K562 (cell line): ENCODE measurements around the gene PIP5K1B. TPM values are rescaled to one million over a fixed set of nuclear protein-coding genes. Genes with fewer than 3 reads are reported as not detected.

ENCODE experiments used
- ATAC-seq: fragments of 200-7000 bp; cut with Tn5 transposase; 3 replicates; pipeline ENCODE4 v1.9.1; 2020; ENCODE audit warnings: moderate library complexity
- BruUV-seq: library from RNA; stranded (reverse); fragments of 400-500 nt; replicated peaks from 2 replicates; lab custom pipeline; 2021; lab: Mats Ljungman, UMichigan
- CTCF ChIA-PET: fragments of 300-600 bp; formaldehyde crosslinking; extraction: SDS; loops from one replicate; lab custom pipeline; 2021; ENCODE audit warnings: low intra/inter-chr PET ratio; lab: Yijun Ruan, JAX
- POLR2A ChIA-PET: fragments of 300-600, 350-650 bp; sonication (Branson Sonifier 250); formaldehyde crosslinking; extraction: SDS; loops from one replicate; lab custom pipeline; 2021; ENCODE audit warnings: antibody characterized with exemption, inconsistent platforms; lab: Yijun Ruan, JAX
- DNase-seq, 4 experiments: peaks; one replicate each; pipeline versions ENCODE4 v3.0.0 to v3.0.0-alpha.2; 2011 to 2018; ENCODE audit warnings: low spot score in 3 of 4, mixed read lengths in 3 of 4; ENCODE audit errors: extremely low read depth in 1 of 4
- FAIRE-seq: peaks from 2 replicates; lab custom pipeline; 2011; peaks lifted over from hg19 to GRCh38; lab: Jason Lieb, UNC
- H2AFZ ChIP-seq: 2 replicates; pipeline ENCODE4 v1.6.0; 2011; ENCODE audit warnings: low read depth, low read length, control low read depth, inconsistent platforms
- H3K27ac ChIP-seq: fragments of 200-600 bp; 3 replicates; pipeline ENCODE4 v1.8.0; 2011; ENCODE audit warnings: low read depth, mild to moderate bottlenecking, control low read depth, inconsistent platforms, low read length, moderate library complexity, mixed read lengths; ENCODE audit errors: extremely low read depth
- H3K27me3 ChIP-seq, 2 experiments: fragments of 300-600 bp in 1 of 2; 2 replicates in 1 of 2; 3 replicates in 1 of 2; pipeline versions ENCODE4 v1.6.0 to v1.8.0; 2011; ENCODE audit warnings: inconsistent platforms in 2 of 2, low read length in 2 of 2, mild to moderate bottlenecking in 1 of 2, mixed read lengths in 1 of 2, moderate library complexity in 1 of 2; ENCODE audit not compliant: control insufficient read depth in 2 of 2, insufficient read depth in 2 of 2
- H3K36me3 ChIP-seq: fragments of 300-600 bp; 3 replicates; pipeline ENCODE4 v1.8.0; 2011; ENCODE audit warnings: mild to moderate bottlenecking, low read length, inconsistent platforms; ENCODE audit not compliant: control insufficient read depth, insufficient read depth
- H3K4me1 ChIP-seq, 2 experiments: fragments of 200-600 bp in 1 of 2; replicated peaks in 1 of 2; 2 replicates in 1 of 2; 3 replicates in 1 of 2; pipeline versions ENCODE4 v1.5.1 to v1.8.0; 2011; ENCODE audit warnings: inconsistent platforms in 2 of 2, low read length in 2 of 2, mild to moderate bottlenecking in 1 of 2, mixed read lengths in 1 of 2, moderate library complexity in 1 of 2; ENCODE audit not compliant: control insufficient read depth in 2 of 2, insufficient read depth in 2 of 2
- H3K4me2 ChIP-seq: 2 replicates; pipeline ENCODE4 v1.6.1; 2011; ENCODE audit warnings: low read length, control low read depth, inconsistent platforms, mixed read lengths; ENCODE audit not compliant: insufficient read depth
- H3K4me3 ChIP-seq: fragments of 200-600 bp; sonication (generic), shearing (Covaris generic); 2 replicates; pipeline ENCODE4 v1.5.1; 2016; ENCODE audit warnings: control low read depth, inconsistent platforms
- H3K79me2 ChIP-seq: fragments of 200-600 bp; 3 replicates; pipeline ENCODE4 v1.8.0; 2011; ENCODE audit warnings: low read length, inconsistent platforms; ENCODE audit not compliant: control insufficient read depth, insufficient read depth
- H3K9ac ChIP-seq, 2 experiments: 2 replicates each; pipeline versions ENCODE4 v1.6.0 to v1.6.1; 2011; ENCODE audit warnings: low read depth in 2 of 2, low read length in 2 of 2, control low read depth in 1 of 2, inconsistent platforms in 1 of 2, mild to moderate bottlenecking in 1 of 2, mixed read lengths in 1 of 2; ENCODE audit not compliant: insufficient read depth in 1 of 2
- H3K9me1 ChIP-seq: one replicate; pipeline ENCODE4 v1.6.0; 2011; ENCODE audit warnings: inconsistent platforms, mild to moderate bottlenecking, low read length, moderate library complexity; ENCODE audit not compliant: control insufficient read depth, insufficient read depth
- H3K9me3 ChIP-seq: replicated peaks from 2 replicates; pipeline ENCODE4 v1.5.1; 2011; ENCODE audit warnings: low read depth, low read length, inconsistent platforms; ENCODE audit not compliant: control insufficient read depth, insufficient read depth
- H4K20me1 ChIP-seq: replicated peaks from 2 replicates; pipeline ENCODE4 v1.6.1; 2011; ENCODE audit warnings: low read length, inconsistent platforms, mixed read lengths; ENCODE audit not compliant: control insufficient read depth, insufficient read depth
- CBFA2T2 ChIP-seq: fragments of 450-650 bp; conservative IDR thresholded peaks from 2 replicates; pipeline ENCODE4 v1.6.1; 2017; ENCODE audit warnings: mild to moderate bottlenecking
- CHD1 ChIP-seq: fragments of 200-600 bp; sonication (generic); IDR thresholded peaks from one replicate; pipeline ENCODE4 v1.6.1; 2012; ENCODE audit warnings: mild to moderate bottlenecking, moderate library complexity, low read length, inconsistent platforms
- CREB1 ChIP-seq, 2 experiments: sonication (generic) in 1 of 2; formaldehyde crosslinking in 1 of 2; IDR thresholded peaks; 2 replicates each; pipeline versions ENCODE4 v1.6.1 to v1.8.0; 2012 to 2022; ENCODE audit warnings: inconsistent platforms in 1 of 2, mild to moderate bottlenecking in 1 of 2, missing genetic modification reagents in 1 of 2, moderate library complexity in 1 of 2
- DMBX1 ChIP-seq: fragments of 250-450 bp; sonication (Bioruptor Pico); IDR thresholded peaks from 2 replicates; pipeline ENCODE4 v1.8.0; 2022; ENCODE audit warnings: inconsistent platforms, mild to moderate bottlenecking, moderate library complexity, borderline replicate concordance
- FOXJ2 ChIP-seq: fragments of 200-800 bp; sonication (Bioruptor generic); IDR thresholded peaks from 2 replicates; pipeline ENCODE4 v1.6.1; 2016; ENCODE audit warnings: missing genetic modification characterization, missing compliant biosample characterization
- SPI1 ChIP-seq: IDR thresholded peaks from 2 replicates; pipeline ENCODE4 v1.6.1; 2011; ENCODE audit warnings: low read depth, low read length, control low read depth, borderline replicate concordance
- TEAD2 ChIP-seq: fragments of 450-650 bp; IDR thresholded peaks from 2 replicates; pipeline ENCODE4 v1.6.1; 2016; ENCODE audit warnings: missing genetic modification characterization, control low read depth, missing compliant biosample characterization
- ZNF165 ChIP-seq: fragments of 250-450 bp; sonication (Bioruptor Pico); IDR thresholded peaks from 2 replicates; pipeline ENCODE4 v1.4.0; 2020; ENCODE audit warnings: borderline replicate concordance
- ZNF23 ChIP-seq: fragments of 250-450 bp; sonication (Bioruptor Pico); IDR thresholded peaks from 2 replicates; pipeline ENCODE4 v1.4.0; 2020; ENCODE audit warnings: mild to moderate bottlenecking
- WGBS: fragments of 100-300 bp; shearing (Covaris generic); methylation state at CpG from one replicate; pipeline ENCODE4 v1.1.6; 2016; ENCODE audit warnings: low coverage, mixed read lengths; ENCODE audit not compliant: insufficient coverage; ENCODE audit errors: missing lambda C conversion rate; 5-methylcytosine and 5-hydroxymethylcytosine counted together
- in situ Hi-C: fragments of 300-500 bp; cut with MboI; formaldehyde crosslinking; loops from 4 replicates; pipeline ENCODE4 v1.15.0; 2018; ENCODE audit warnings: inconsistent platforms, mixed read lengths
- intact Hi-C: fragments of 100-400 bp; cut with micrococcal nuclease; formaldehyde crosslinking; loops from 2 replicates; pipeline ENCODE4 v1.14.2; 2022
- polyA plus RNA-seq, 8 experiments: library from polyadenylated mRNA; depleted of rRNA in 4 of 8; stranded (reverse) in 5 of 8; unstranded in 3 of 8; fragments of >200 nt; fragmentation: Nextera tagmentation in 2 of 8; fragmentation: Illumina TruSeq in 1 of 8; extraction: Ambion mirVana in 2 of 8; extraction: Trizol in 1 of 8; gene quantifications; 2 replicates each; pipeline versions ENCODE4 v1.2.1 to v1.2.3, GENCODE V29; 2011 to 2014; ENCODE audit warnings: inconsistent platforms in 1 of 8, missing spikeins in 1 of 8
- total RNA-seq, 7 experiments: library from RNA; depleted of rRNA in 6 of 7; stranded (reverse); fragments of >200 nt in 6 of 7; fragmentation: Illumina TruSeq in 2 of 7; extraction: Trizol in 2 of 7; gene quantifications; 2 replicates each; pipeline versions ENCODE4 v1.2.1 to v1.2.3, GENCODE V29; 2011 to 2021; ENCODE audit warnings: low replicate concordance in 1 of 7
- TF ChIP-seq, protein P1 (sequence below): sonication (generic); formaldehyde crosslinking; IDR thresholded peaks from 2 replicates; pipeline ENCODE4 v1.8.0; 2022; ENCODE audit warnings: mild to moderate bottlenecking, missing genetic modification reagents, borderline replicate concordance
- TF ChIP-seq, protein P2 (sequence below): sonication (generic); formaldehyde crosslinking; IDR thresholded peaks from 2 replicates; pipeline ENCODE4 v1.8.1; 2023; ENCODE audit warnings: mild to moderate bottlenecking, missing genetic modification reagents
- TF ChIP-seq, protein P3 (sequence below): fragments of 250-450 bp; sonication (Bioruptor Pico); IDR thresholded peaks from 2 replicates; pipeline ENCODE4 v1.8.0; 2021; ENCODE audit warnings: moderate library complexity, mild to moderate bottlenecking, inconsistent platforms
- TF ChIP-seq, protein P4 (sequence below): fragments of 450-650 bp; IDR thresholded peaks from 2 replicates; pipeline ENCODE4 v1.6.1; 2014; ENCODE audit warnings: low read depth, mild to moderate bottlenecking, moderate library complexity, borderline replicate concordance
- TF ChIP-seq, protein P5 (sequence below), 2 experiments: fragments of 200-800 bp in 1 of 2; sonication (Bioruptor generic) in 1 of 2; sonication (generic) in 1 of 2; formaldehyde crosslinking in 1 of 2; IDR thresholded peaks in 1 of 2; conservative IDR thresholded peaks in 1 of 2; 2 replicates each; pipeline versions ENCODE4 v1.5.0 to v1.6.1; 2016 to 2020; ENCODE audit warnings: missing compliant biosample characterization in 1 of 2, missing genetic modification characterization in 1 of 2, missing genetic modification reagents in 1 of 2

The PIP5K1B gene
- total and polyA plus RNA-seq, 9 of the 15 experiments (the other 6 are each of a cell fraction or from before 2014, with no cell fraction given): 3.1 to 12.9 (median 7.4) TPM

DNA sequence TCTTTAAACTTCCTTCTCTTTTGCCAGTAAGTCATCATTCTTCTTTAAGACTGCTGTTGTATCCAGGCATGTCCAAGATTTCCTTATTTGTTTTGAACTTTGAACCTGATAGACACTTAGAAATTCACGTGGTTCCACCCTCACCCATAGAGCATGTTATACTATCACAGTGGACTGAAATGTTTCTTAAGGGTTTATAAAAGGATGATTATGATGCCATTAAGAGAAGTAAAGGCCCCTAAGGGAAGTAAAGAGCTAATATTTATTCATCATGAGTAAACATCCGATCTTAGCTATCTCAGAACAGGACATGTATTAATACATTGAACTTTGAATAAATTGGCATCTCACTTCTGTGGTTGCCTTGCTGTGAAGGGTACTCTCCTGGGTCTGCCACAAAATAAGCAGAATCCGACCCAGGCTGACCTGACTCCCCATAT lies 259.1 kb downstream of the PIP5K1B start (continued):
- TF ChIP-seq, protein P1, sequence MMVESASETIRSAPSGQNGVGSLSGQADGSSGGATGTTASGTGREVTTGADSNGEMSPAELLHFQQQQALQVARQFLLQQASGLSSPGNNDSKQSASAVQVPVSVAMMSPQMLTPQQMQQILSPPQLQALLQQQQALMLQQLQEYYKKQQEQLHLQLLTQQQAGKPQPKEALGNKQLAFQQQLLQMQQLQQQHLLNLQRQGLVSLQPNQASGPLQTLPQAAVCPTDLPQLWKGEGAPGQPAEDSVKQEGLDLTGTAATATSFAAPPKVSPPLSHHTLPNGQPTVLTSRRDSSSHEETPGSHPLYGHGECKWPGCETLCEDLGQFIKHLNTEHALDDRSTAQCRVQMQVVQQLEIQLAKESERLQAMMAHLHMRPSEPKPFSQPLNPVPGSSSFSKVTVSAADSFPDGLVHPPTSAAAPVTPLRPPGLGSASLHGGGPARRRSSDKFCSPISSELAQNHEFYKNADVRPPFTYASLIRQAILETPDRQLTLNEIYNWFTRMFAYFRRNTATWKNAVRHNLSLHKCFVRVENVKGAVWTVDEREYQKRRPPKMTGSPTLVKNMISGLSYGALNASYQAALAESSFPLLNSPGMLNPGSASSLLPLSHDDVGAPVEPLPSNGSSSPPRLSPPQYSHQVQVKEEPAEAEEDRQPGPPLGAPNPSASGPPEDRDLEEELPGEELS (CRISPR knock-in tag): no peak
- TF ChIP-seq, protein P2, sequence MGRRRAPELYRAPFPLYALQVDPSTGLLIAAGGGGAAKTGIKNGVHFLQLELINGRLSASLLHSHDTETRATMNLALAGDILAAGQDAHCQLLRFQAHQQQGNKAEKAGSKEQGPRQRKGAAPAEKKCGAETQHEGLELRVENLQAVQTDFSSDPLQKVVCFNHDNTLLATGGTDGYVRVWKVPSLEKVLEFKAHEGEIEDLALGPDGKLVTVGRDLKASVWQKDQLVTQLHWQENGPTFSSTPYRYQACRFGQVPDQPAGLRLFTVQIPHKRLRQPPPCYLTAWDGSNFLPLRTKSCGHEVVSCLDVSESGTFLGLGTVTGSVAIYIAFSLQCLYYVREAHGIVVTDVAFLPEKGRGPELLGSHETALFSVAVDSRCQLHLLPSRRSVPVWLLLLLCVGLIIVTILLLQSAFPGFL (CRISPR knock-in tag): no peak
- TF ChIP-seq CREB1 (IDR thresholded peaks at IDR 0.05): no peak
- TF ChIP-seq CREB1 (CRISPR knock-in tag; IDR thresholded peaks at IDR 0.05): no peak
- TF ChIP-seq, protein P3, sequence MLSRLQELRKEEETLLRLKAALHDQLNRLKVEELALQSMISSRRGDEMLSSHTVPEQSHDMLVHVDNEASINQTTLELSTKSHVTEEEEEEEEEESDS: no peak

DNA sequence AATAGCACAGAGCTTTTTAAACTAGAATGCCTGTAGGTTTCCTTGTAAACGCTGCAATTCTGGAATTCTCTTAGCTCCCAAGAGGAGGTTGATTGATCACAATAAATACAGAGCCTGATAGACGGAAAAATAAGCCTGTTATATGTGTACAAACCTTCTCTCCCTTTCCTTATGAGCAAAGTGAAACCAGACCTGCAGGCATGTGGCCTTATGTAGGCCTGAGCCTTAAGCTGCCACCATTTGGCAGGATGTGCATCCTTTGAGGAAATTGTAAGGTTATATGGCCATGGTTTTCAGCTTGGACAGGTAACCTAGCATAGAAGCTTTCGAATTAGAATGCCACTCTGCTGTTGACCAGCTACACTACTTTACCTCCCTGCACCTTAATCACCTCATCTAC lies 259.7 kb downstream of the PIP5K1B start:
- no peak for TF ChIP-seq ZNF165 (CRISPR knock-in tag)
- TF ChIP-seq CBFA2T2: no peak
- TF ChIP-seq ZNF23 (CRISPR knock-in tag): no peak
- no peak for TF ChIP-seq CHD1
- TF ChIP-seq FOXJ2 (tag): no peak
- TF ChIP-seq, protein P4, sequence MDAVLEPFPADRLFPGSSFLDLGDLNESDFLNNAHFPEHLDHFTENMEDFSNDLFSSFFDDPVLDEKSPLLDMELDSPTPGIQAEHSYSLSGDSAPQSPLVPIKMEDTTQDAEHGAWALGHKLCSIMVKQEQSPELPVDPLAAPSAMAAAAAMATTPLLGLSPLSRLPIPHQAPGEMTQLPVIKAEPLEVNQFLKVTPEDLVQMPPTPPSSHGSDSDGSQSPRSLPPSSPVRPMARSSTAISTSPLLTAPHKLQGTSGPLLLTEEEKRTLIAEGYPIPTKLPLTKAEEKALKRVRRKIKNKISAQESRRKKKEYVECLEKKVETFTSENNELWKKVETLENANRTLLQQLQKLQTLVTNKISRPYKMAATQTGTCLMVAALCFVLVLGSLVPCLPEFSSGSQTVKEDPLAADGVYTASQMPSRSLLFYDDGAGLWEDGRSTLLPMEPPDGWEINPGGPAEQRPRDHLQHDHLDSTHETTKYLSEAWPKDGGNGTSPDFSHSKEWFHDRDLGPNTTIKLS: no peak
- TF ChIP-seq TEAD2 (tag): no peak
- TF ChIP-seq, protein P5, sequence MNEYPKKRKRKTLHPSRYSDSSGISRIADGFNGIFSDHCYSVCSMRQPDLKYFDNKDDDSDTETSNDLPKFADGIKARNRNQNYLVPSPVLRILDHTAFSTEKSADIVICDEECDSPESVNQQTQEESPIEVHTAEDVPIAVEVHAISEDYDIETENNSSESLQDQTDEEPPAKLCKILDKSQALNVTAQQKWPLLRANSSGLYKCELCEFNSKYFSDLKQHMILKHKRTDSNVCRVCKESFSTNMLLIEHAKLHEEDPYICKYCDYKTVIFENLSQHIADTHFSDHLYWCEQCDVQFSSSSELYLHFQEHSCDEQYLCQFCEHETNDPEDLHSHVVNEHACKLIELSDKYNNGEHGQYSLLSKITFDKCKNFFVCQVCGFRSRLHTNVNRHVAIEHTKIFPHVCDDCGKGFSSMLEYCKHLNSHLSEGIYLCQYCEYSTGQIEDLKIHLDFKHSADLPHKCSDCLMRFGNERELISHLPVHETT (CRISPR knock-in tag; conservative IDR thresholded peaks at IDR 0.05 in 1 of 2, IDR thresholded peaks at IDR 0.05 in 1 of 2): no peak
- no peak for TF ChIP-seq DMBX1 (CRISPR knock-in tag)
- no peak for TF ChIP-seq SPI1
- BruUV-seq: no TSS peak
- Histone ChIP-seq H3K27me3 (no peaks in the 10 kb centered on the region), H3K9me3 (no peaks in the 10 kb centered on the region; the same call in 1 of the 2 replicates), H3K9me1 (no peaks in the 10 kb centered on the region), H3K4me3 (no peak overlapping the region), H3K79me2 (no peaks in the 10 kb centered on the region), H3K4me2 (no peak overlapping the region), H3K36me3 (no peaks in the 10 kb centered on the region), H2AFZ (no peak overlapping the region), H3K27ac (no peak overlapping the region), H3K9ac (no peak overlapping the region), H4K20me1 (no peaks in the 10 kb centered on the region), H3K4me1 (peaks cover 9 to 14% of the 10 kb centered on the region in 2 experiments; a peak in 3 of 5 replicates)
- ATAC-seq (no peak), DNase-seq (no peak), FAIRE-seq (no peak)
- WGBS: 52% methylated on average over 3 of the region's 3 CpGs
- CTCF ChIA-PET: no interaction called here
- intact Hi-C loops (no loop called here), in situ Hi-C loops (no loop called here)
- POLR2A ChIA-PET: interaction anchor here (0.6 to 1.8 kb wide), 5 partner anchors 9 to 43 kb away, joined by 3 to 7 read pairs (median 4); no protein-coding TSS in a partner anchor
